Vagina (tissue), 2 donors: Measurements from ENCODE around the gene CCT6A. TPM values are rescaled to one million over a fixed set of nuclear protein-coding genes. Genes with fewer than 3 reads are reported as not detected.
"Not testable (repeated sequence)": the region's sequence is repeated elsewhere in the genome, so short reads cannot be mapped to it uniquely, and the experiment has no call there.

Source experiments
- DNase-seq, 2 donors: peaks; one replicate each; pipeline ENCODE4 v3.0.0-alpha.2; 2017; ENCODE audit errors: extremely low spot score in 2 of 2
- H3K27ac ChIP-seq: fragments of 200-600 bp; sonication (generic); one replicate; pipeline ENCODE4 v1.5.1; 2019
- H3K27me3 ChIP-seq: fragments of 200-600 bp; sonication (generic); one replicate; pipeline ENCODE4 v1.5.1; 2019
- H3K36me3 ChIP-seq, 2 donors: fragments of 200-600 bp; sonication (generic); one replicate each; pipeline ENCODE4 v1.5.1; 2017 to 2019
- H3K4me1 ChIP-seq: fragments of 200-600 bp; sonication (generic); one replicate; pipeline ENCODE4 v1.5.1; 2019
- H3K4me3 ChIP-seq, 2 donors: fragments of 200-600 bp; sonication (generic); 1 replicate in 1 of 2; 2 replicates in 1 of 2; pipeline ENCODE4 v1.5.1; 2016 to 2019
- H3K9me3 ChIP-seq: fragments of 200-600 bp; sonication (generic); one replicate; pipeline ENCODE4 v1.5.1; 2019
- POLR2A ChIP-seq, 2 donors: fragments of 450-650 bp; IDR thresholded peaks; one replicate each; pipeline ENCODE4 v1.6.1; 2017; ENCODE audit warnings: antibody characterized with exemption in 2 of 2, mild to moderate bottlenecking in 2 of 2, moderate library complexity in 2 of 2
- POLR2AphosphoS5 ChIP-seq, 2 donors: sonication (generic); formaldehyde crosslinking; IDR thresholded peaks; one replicate each; pipeline ENCODE4 v1.9.0; 2017; ENCODE audit warnings: antibody characterized with exemption in 2 of 2, mild to moderate bottlenecking in 2 of 2, low read depth in 1 of 2; ENCODE audit not compliant: insufficient read depth in 1 of 2
- intact Hi-C: fragments of 100-400 bp; cut with DNase I; formaldehyde crosslinking; loops from one replicate; pipeline ENCODE4 v1.15.1; 2023
- small RNA-seq: library from RNA; depleted of rRNA; stranded (forward); fragments of <200 nt; gene quantifications from one replicate; pipeline ENCODE3, GENCODE V24; 2016
- total RNA-seq: library from RNA; depleted of rRNA; stranded (reverse); fragments of >200 nt; gene quantifications from one replicate; pipeline ENCODE4 v1.2.3, GENCODE V29; 2016
- TF ChIP-seq, protein P1 (sequence below), 3 experiments: fragments of 450-650 bp in 2 of 3; fragments of 200-600 bp in 1 of 3; sonication (generic) in 1 of 3; IDR thresholded peaks; one replicate each; pipeline ENCODE4 v1.5.1; 2017 to 2019; ENCODE audit warnings: antibody characterized with exemption in 3 of 3, mild to moderate bottlenecking in 2 of 3, moderate library complexity in 2 of 3

CCT6A gene
- total RNA-seq, 1 donor from 2014 or later: 82.0 TPM

DNA sequence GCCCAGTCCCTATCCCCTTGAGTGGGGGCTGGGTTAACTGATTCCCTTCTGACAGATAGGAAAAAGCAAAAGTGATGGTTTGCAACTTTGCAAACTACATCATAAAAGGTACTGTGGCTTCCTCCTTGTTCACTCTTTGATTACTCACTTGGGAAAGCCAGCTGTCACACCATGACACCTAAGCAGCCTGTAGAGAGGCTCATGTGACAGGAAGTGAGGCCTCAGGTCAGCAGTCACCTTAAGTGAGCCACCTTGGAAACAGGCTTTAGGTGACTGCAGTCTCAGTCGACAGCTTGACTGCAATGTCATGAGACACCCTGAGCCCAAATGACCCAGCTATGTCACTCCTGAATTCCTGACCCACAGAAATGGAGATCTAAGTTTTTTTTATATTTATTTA lies 59.0 kb downstream of the CCT6A start:
- DNase-seq: no peak
- intact Hi-C loops: no loop called here
- Histone ChIP-seq H3K4me1 (peaks cover 2% of the 10 kb centered on the region), H3K36me3 (no peaks in the 10 kb centered on the region), H3K27me3 (no peaks in the 10 kb centered on the region), H3K4me3 (no peak overlapping the region), H3K27ac (no peak overlapping the region), H3K9me3 (no peaks in the 10 kb centered on the region)
- TF ChIP-seq POLR2A (IDR thresholded peaks at IDR 0.05) (no peak), POLR2AphosphoS5 (IDR thresholded peaks at IDR 0.05; ENCODE audit: insufficient read depth in 1 of 2, low read depth in 1 of 2) (no peak)
- TF ChIP-seq, protein P1, sequence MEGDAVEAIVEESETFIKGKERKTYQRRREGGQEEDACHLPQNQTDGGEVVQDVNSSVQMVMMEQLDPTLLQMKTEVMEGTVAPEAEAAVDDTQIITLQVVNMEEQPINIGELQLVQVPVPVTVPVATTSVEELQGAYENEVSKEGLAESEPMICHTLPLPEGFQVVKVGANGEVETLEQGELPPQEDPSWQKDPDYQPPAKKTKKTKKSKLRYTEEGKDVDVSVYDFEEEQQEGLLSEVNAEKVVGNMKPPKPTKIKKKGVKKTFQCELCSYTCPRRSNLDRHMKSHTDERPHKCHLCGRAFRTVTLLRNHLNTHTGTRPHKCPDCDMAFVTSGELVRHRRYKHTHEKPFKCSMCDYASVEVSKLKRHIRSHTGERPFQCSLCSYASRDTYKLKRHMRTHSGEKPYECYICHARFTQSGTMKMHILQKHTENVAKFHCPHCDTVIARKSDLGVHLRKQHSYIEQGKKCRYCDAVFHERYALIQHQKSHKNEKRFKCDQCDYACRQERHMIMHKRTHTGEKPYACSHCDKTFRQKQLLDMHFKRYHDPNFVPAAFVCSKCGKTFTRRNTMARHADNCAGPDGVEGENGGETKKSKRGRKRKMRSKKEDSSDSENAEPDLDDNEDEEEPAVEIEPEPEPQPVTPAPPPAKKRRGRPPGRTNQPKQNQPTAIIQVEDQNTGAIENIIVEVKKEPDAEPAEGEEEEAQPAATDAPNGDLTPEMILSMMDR (IDR thresholded peaks at IDR 0.05): no peak

DNA sequence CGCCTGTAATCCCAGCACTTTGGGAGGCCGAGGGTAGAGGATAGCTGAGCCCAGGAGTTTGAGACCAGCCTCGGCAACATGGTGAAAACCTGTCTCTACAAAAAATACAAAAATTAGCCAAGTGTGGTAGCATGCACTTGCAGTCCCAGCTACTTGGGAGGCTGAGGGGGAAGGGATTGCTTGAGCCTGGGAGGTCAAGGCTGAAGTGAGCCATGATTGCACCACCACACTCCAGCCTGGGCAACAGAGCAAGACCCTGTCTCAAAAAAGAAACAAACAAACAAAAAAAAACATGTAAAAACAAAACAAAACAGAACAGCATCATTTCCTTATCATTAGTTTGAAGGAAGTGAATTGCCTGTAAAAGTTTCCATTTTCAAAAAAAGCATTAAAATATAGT lies 60.7 kb downstream of the CCT6A start:
- DNase-seq, H3K27me3 ChIP-seq, H3K36me3 ChIP-seq, intact Hi-C loops, H3K4me1 ChIP-seq, H3K9me3 ChIP-seq, H3K4me3 ChIP-seq, H3K27ac ChIP-seq: not testable (repeated sequence)

Small RNA genes lying within 50 kb of the gene (small RNA-seq; reads per million reads assigned to genes)
- not detected for gene SNORA15
- not detected for gene SNORA22B

Other genes with a start within 250 kb of the CCT6A start
- not detected for gene SEPTIN14, start 189.0 kb upstream of the CCT6A start, total RNA-seq
- gene ZNF713, start 164.3 kb upstream of the CCT6A start, total RNA-seq: 2.2 TPM
- 5.6 TPM for gene MRPS17, start 99.9 kb upstream of the CCT6A start, total RNA-seq
- 72.2 TPM for gene NIPSNAP2, start 87.2 kb upstream of the CCT6A start, total RNA-seq
- 13.3 TPM for gene PSPH, start 321 bp upstream of the CCT6A start, total RNA-seq
- gene SUMF2, start 12.5 kb downstream of the CCT6A start, total RNA-seq: 88.4 TPM
- not detected for gene PHKG1, start 41.2 kb downstream of the CCT6A start, total RNA-seq
- 306 TPM for gene CHCHD2, start 54.7 kb downstream of the CCT6A start, total RNA-seq
- not detected for gene NUPR2, start 64.7 kb downstream of the CCT6A start, total RNA-seq